ENCODE data around the gene KLF15. TPM values are rescaled to one million over a fixed set of nuclear protein-coding genes. Genes with fewer than 3 reads are reported as not detected.

KLF15 gene
- total and polyA plus RNA-seq, 9 of the 15 experiments (the other 6 are each of a cell fraction or from before 2014, with no cell fraction given): 0.08 to 4.8 (median 1.2) TPM

- POLR2A ChIA-PET: interaction anchor here (0.6 to 1.4 kb wide), 2 partner anchors 30 to 155 kb away, joined by 3 to 4 read pairs; no protein-coding TSS in a partner anchor
- H3K4me2 ChIP-seq (ENCODE audit: insufficient read depth, low read length): no peak overlapping the region
- intact Hi-C loops (cut with micrococcal nuclease): no loop called here
- ATAC-seq (no peak), DNase-seq (ENCODE audit: extremely low read depth in 1 of 4, low spot score in 3 of 4) (no peak), FAIRE-seq (no peak)
- H3K27ac ChIP-seq (ENCODE audit: extremely low read depth, low read depth, low read length): no peak overlapping the region
- H3K27me3 ChIP-seq (ENCODE audit: control insufficient read depth in 2 of 2, insufficient read depth in 2 of 2, low read length in 2 of 2): peaks cover 0 to 34% of the 10 kb centered on the region in 2 experiments; a peak in 4 of 5 replicates
- no TSS peak for BruUV-seq (replicated peaks)
- H3K4me1 ChIP-seq (replicated peaks in 1 of 2; ENCODE audit: control insufficient read depth in 2 of 2, insufficient read depth in 2 of 2, low read length in 2 of 2): no peaks in the 10 kb centered on the region
- no peaks in the 10 kb centered on the region for H4K20me1 ChIP-seq (replicated peaks; ENCODE audit: control insufficient read depth, insufficient read depth, low read length)
- H3K79me2 ChIP-seq (ENCODE audit: control insufficient read depth, insufficient read depth, low read length): no peaks in the 10 kb centered on the region
- H2AFZ ChIP-seq (ENCODE audit: low read depth, low read length): no peak overlapping the region
- CTCF ChIA-PET (ENCODE audit: low intra/inter-chr PET ratio): no interaction called here
- TF ChIP-seq CREB1 (IDR thresholded peaks at IDR 0.05): no peak
- no peak for TF ChIP-seq CREB1 (CRISPR knock-in tag; IDR thresholded peaks at IDR 0.05)
- TF ChIP-seq ZMIZ1 (IDR thresholded peaks at IDR 0.05; ENCODE audit: low read depth in 2 of 2, low read length in 2 of 2): no peak
- peak; percentile 40; the same call in 1 of the 2 replicates for TF ChIP-seq NFIC (IDR thresholded peaks at IDR 0.05)
- TF ChIP-seq FOSL1 (tag; conservative IDR thresholded peaks at IDR 0.05): no peak
- TF ChIP-seq ZNF444 (CRISPR knock-in tag; IDR thresholded peaks at IDR 0.05): no peak
- TF ChIP-seq BMI1 (IDR thresholded peaks at IDR 0.05; ENCODE audit: low read length): no peak
- no peak for TF ChIP-seq NFIX (CRISPR knock-in tag; IDR thresholded peaks at IDR 0.05; ENCODE audit: low read depth)
- WGBS (ENCODE audit: insufficient coverage, low coverage, missing lambda C conversion rate): 4% methylated on average over 13 of the region's 14 CpGs
- no peak overlapping the region for H3K4me3 ChIP-seq
- no peak overlapping the region for H3K9ac ChIP-seq (ENCODE audit: insufficient read depth in 1 of 2, low read depth in 2 of 2, low read length in 2 of 2)
- H3K9me3 ChIP-seq (replicated peaks; ENCODE audit: control insufficient read depth, insufficient read depth, low read depth, low read length): no peaks in the 10 kb centered on the region
- H3K36me3 ChIP-seq (ENCODE audit: control insufficient read depth, insufficient read depth, low read length): no peaks in the 10 kb centered on the region
- in situ Hi-C loops (cut with MboI): no loop called here
- no peaks in the 10 kb centered on the region for H3K9me1 ChIP-seq (ENCODE audit: control insufficient read depth, insufficient read depth, low read length)
Measured at GRCh38 chr3:126317029-126317996, 39.9 kb downstream of the KLF15 start.
